ENCODE results near the gene CBX5.
"Not testable (repeated sequence)": the region's sequence is repeated elsewhere in the genome, so short reads cannot be mapped to it uniquely, and the experiment has no call there.

CBX5 gene

GRCh38 chr12:54294152-54294952 is 14.4 kb upstream of the CBX5 start:
- DNase-seq (peak; percentile 80), ATAC-seq (peak; percentile 73)

- DNase-seq: no peak
- ATAC-seq: no peak
Measured at GRCh38 chr12:54292931-54293241, 13.0 kb upstream of the CBX5 start.

DNA sequence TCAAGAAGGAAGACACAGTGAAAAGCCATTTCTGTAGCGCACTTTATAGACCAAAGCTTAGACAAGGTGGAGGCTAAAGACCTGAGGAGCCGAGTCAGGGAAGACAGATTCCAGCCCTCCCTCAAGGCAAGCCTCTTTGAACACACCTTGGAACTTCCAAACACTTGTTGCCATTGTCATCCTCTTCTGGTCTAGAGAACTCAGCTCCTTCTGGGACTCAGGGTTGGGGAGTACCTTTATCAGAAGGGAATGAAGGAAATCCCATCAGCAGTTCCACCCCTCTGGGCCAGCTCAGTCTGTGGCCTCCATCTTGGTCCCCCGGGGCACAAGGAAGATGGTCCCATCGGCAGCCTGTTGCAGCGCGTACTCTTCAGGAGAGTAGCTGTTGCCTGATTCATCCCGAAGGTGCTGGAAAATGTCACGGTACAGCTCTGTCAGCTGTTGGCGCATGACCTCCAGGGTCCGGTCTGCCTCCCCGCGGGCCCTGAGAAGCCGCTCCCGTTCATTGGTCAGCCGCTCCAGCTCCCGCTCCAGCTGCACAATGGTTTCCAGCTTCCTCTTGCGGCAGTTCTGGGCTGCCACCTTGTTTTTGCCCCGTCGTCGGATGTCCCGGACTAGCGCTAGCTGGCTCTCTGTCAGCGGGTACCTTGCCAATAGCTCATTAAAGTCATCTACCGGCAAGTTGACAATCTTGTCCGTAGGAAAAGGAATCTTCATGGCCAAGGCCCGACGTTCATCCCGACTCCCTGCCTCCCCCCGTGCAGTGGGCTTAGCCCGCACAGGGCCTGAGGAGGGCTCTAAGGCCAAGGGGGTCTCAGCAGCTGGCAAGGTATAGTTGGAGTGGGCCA is 12.4 kb upstream of the CBX5 start:
- no peak for DNase-seq
- no peak for ATAC-seq

GRCh38 chr12:54287261-54288157 is 7.6 kb upstream of the CBX5 start:
- no peak for ATAC-seq
- DNase-seq: peak; percentile 25

GRCh38 chr12:54286042-54287030 is 6.4 kb upstream of the CBX5 start:
- DNase-seq (no peak), ATAC-seq (no peak)

- ATAC-seq (no peak), DNase-seq (no peak)
Measured at GRCh38 chr12:54285150-54286041, 5.5 kb upstream of the CBX5 start.

DNA sequence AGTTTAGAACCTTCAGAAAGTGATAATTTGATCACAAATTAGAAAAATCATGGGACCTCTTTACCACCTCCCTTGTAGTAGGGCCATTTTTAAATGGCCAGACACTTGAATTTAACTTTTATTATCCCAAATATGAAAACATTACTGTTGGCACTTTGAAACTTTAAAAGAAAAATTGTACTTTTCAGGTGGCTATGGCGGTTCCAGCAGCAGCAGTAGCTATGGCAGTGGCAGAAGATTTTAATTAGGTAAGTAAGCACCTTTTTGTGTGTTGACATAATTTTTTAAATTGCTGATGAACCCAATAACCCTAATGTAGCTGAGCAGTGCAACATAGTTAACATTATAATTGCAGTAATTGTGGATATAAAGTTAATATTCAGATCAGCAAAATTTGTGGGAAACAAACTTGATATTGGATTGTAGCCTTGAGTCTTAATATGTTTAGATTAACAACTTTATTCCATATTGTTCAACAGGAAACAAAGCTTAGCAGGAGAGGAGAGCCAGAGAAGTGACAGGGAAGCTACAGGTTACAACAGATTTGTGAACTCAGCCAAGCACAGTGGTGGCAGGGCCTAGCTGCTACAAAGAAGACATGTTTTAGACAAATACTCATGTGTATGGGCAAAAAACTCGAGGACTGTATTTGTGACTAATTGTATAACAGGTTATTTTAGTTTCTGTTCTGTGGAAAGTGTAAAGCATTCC is 4.3 kb upstream of the CBX5 start:
- ATAC-seq: not testable (repeated sequence)

GRCh38 chr12:54282949-54283593 is 3.1 kb upstream of the CBX5 start:
- DNase-seq: peak; percentile 42
- ATAC-seq: no peak

More for the DNA sequence above, 4.3 kb upstream of the CBX5 start:
- DNase-seq: not testable (repeated sequence)

DNA sequence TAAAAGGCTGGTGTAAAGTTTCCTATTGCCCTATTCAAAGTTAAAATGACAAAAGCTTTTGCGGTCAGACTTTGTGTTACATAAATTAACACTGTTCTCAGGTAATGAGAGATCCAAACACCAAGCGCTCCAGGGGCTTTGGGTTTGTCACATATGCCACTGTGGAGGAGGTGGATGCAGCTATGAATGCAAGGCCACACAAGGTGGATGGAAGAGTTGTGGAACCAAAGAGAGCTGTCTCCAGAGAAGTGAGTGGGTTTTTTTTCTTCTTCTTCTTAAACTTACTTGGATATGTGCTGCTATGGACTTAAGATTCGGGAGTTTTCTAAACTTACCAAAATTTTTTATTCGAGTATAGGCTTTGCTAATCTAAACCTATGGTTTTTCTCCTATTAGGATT is 1.8 kb upstream of the CBX5 start:
- not testable (repeated sequence) for ATAC-seq

DNA sequence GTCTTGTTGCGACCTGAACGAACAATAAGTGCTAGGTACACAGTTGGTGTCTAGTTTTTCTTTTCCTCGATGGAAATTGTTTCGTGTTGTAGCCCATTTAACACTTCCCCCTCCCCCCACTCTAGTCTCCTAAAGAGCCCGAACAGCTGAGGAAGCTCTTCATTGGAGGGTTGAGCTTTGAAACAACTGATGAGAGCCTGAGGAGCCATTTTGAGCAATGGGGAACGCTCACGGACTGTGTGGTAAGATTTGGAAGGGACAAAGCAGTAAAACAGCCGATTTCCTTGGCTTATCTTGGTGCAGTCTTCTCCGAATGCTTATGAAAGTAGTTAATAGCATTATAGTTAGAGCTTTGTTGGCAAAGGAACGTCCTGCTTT is 1.3 kb upstream of the CBX5 start:
- ATAC-seq, DNase-seq: not testable (repeated sequence)

More for the DNA sequence above, 1.8 kb upstream of the CBX5 start:
- DNase-seq: not testable (repeated sequence)

DNA sequence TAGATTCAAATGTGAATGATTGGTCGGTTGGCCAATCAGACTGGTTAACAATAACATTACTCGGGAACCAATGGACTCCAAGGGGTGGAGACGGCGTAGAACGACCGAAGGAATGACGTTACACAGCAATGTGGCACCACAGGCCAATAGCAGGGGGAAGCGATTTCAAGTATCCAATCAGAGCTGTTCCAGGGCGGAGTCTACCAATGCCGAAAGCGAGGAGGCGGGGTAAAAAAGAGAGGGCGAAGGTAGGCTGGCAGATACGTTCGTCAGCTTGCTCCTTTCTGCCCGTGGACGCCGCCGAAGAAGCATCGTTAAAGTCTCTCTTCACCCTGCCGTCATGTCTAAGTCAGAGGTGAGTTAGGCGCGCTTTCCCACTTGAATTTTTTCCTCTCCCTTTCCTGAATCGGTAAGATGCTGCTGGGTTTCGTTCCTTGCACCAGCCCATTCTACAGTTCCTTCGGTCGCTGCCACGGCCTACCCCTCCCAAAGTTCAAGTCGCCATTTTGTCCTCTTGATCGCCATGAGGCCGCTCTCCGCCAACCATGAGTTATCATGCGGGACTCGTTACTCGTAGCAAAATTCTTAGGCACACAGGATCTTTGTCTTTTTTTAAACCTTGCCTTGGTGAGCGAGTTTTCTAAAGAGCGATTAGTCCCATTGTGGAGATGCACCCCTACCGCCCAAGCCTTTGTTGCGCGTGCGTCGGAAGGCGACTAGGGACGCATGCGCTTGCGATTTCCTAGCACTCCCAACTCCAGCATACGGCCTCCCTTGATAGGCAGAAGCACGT is 742 bp upstream of the CBX5 start, which contains the start of gene HNRNPA1:
HNRNPA1 (plus strand) TSS at position 259 of the 793 bp plus-strand sequence; CDS start at position 341, 82 bp downstream.
- DNase-seq (peak; percentile 91), ATAC-seq (peak; percentile 91)

DNA sequence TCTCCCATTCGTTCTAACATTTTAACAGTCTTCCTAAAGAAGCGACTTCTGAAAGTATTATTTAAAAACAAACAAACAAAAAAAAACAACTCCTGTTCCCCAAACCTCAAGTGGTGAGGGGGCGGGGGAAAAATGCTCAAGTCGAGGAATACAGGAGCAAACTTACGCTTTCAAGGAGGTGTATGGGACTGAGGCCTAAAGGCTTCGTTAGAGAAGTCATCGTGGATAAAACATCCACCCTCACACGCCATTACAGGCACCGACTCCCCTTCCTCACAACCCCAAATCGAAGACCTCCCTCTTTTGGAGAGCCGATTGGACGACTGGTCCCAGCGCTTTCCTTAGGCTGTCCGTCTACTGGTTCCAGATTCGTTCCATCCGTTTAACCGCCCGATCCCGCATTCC is 693 bp downstream of the CBX5 start:
- no peak for DNase-seq

GRCh38 chr12:54277823-54278276 is 2.1 kb downstream of the CBX5 start:
- ATAC-seq (no peak), DNase-seq (no peak)

More for the DNA sequence above, 693 bp downstream of the CBX5 start:
- ATAC-seq: no peak

DNA sequence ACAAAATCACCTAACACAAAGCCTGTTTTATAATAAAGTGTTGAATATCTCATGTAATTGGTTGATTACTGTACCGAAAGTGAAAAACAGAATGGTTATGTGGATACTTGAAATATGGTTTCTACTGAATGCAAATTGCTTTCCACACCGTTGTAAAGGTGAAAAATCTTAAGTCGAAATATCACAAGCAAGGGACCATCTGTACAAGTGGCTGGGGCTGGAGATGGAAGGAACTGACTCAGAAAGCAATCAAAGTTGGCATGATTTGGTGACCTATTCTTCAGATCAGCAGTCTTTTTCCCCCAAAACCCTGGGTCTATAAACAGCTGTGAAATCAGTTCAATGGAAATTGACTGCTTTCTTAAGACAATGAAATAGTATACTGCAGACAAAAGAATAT is 3.6 kb downstream of the CBX5 start:
- ATAC-seq: no peak
- no peak for DNase-seq

DNA sequence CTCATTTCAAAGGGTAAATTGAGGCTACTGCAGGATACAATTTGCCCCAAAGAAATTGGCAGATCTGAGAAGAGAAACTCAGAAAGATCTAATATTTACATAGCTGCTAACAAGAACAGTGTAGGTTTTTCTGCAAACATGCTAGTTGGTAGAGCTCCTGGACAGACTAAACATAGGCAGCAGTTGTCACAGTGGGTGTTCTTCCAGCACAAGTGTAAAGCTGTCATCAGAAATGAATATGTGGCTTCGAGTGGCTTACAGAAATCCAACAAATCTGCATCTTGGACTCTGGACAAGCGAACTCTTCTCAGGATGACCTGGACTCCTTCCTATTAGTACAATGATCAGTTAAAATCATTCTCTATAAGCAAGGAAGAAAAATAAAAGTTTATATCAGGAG is 5.9 kb downstream of the CBX5 start:
- ATAC-seq (no peak), DNase-seq (no peak)

GRCh38 chr12:54272214-54272613 is 7.7 kb downstream of the CBX5 start:
- ATAC-seq (peak; percentile 43), DNase-seq (no peak)

DNA sequence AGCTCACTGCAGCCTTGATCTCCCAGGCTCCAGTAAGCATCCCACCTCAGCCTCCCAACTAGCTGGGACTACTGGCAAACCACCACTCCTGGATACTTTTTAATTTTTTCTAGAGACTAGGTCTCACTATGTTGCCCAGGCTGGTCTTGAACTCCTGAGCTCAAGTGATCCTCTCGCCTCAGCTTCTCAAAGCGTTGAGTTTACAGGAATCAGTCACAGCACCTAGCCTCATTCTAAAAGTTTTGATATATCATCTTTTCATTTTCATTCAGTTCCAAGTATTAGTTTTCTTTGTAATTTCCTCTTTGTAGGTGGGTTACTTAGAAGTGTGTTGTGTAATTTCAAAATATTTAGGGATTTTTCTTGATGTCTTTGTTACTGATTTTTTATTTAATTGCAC is 9.6 kb downstream of the CBX5 start:
- ATAC-seq: no peak

DNA sequence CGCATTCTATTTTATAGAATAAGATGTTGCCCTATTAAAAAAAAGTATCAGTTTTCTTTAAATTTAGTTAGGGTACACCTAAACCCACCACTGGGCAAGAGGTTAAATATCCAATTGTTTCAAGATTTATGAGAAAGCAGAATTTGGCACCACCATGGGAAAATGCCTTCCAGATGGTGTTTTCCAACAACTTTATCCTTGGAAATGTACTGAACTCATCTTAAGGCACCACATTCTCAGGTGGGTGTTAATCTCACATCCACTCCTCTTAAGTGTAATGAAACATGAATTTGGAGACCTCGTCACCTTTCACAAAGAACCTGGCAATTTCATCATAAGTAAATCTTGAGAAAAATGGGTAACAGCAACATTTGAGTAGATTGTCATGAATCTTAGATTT is 13.1 kb downstream of the CBX5 start:
- ATAC-seq: no peak
- no peak for DNase-seq

More for the DNA sequence above, 9.6 kb downstream of the CBX5 start:
- no peak for DNase-seq
